HG03342 (cell line): ENCODE measurements around the gene THBS2.
"Not testable (repeated sequence)": the region's sequence is repeated elsewhere in the genome, so short reads cannot be mapped to it uniquely, and the experiment has no call there.

Experiments
- ATAC-seq: cut with Tn5 transposase; IDR thresholded peaks from one replicate; pipeline ENCODE4 v1.9.1; 2021; ENCODE audit warnings: mild to moderate bottlenecking, moderate library complexity; ENCODE audit not compliant: unreplicated experiment

Gene THBS2

DNA sequence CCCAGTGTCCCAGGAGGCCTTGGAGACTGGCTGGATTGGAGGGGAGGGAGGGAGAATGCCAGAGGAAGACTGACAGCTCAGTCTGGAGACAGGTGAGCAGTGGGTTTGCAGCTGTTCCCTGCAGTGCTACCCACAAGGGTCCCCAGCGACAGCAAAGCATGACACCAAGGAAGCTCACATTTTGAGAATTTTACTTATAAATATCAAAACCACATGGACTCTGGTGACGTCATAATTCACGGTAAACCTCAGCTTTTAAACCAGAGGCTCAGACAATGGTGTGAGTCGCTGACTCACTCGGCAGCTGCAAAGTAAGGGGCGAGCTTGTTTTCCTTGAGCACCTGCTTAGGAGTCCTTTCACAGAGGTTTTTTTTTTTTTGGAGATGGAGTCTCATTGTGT is 65.2 kb downstream of the THBS2 start:
- ATAC-seq = no peak

DNA sequence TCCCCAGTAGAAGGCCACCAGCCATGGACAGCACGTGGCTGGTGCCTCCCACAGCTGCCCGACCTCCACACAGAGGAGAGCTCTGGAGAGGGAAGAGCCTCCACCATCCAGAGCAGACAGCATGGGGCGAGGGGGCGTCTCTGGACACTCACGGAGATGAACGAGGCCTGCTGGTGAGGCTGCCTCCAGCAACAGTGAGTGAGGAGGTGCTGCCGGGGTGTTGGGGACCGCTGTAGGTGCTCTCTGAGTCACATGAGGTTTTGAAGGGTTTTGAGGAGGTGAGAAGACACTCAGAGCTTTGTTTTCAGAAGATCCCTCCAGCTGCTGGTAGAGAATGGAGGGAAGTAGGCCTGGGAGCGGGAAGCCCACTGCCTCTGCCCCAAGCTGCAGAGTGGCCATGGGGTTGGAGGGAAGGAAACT is 65.6 kb downstream of the THBS2 start:
- ATAC-seq = no peak

- ATAC-seq = no peak
Measured at GRCh38 chr6:169186496-169187169, 67.0 kb downstream of the THBS2 start.

DNA sequence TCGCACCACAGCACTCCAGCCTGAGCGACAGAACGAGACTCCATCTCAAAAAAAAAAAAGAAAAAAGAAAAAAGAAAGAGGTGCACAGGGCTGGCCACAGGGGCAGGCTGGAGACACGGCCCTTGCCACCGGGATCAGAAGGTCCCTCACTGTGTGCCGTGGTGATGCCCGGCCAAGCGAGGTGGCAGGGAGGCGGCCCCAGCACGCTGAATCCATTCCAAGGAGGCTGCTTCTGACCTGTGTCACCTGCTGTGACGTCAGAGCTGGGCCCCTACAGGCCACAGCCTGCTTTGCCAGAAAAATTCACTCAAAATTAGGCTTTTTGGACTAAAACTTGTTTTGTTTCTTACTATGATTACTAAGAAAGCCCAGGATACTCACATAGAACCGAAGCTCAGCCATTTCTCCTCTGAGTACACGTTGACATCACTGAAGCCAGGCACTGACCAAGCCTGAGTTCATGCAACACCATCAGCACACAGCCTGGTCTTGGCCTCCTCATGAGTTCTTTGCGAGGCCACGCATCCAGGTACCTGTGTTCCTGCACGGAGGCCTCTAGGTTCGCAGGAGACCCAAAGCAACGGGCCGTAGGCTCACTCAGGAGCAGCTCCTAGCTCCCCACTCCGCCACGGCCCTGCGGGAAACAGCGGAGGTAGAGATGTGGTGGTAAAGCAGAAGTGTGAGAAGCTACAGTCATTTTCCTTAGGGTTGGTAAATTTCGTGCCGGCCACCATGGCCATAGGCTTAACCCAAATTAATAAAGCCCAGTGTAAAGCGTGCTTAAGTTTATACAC is 67.8 kb downstream of the THBS2 start:
- ATAC-seq = no peak

DNA sequence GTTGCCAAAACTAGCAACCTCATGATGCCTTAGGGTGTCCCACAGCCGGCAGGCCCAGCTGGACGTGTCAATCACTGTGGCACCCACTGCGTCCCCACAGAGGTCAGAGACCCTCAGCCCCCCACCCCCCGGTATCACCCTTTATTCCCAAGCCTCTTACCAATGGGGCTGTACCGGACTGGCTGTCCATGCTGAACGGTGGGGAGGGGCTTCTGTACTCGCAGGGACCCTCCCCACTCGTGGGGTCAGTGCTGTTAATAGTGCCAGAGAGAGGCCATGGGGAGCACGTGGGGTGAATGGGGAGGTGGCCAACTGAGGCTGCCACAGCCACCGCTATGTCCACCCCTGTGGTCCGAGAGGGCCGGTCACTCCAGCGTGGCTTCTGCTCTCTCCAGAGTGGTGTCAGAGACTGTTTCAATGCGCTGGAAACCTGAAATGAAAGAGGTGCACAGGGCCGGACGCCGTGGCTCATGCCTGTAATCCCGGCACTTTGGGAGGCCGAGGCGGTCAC is 68.6 kb downstream of the THBS2 start:
- no peak for ATAC-seq

GRCh38 chr6:169184419-169184818 is 69.2 kb downstream of the THBS2 start:
- no peak for ATAC-seq

- ATAC-seq = no peak
Measured at GRCh38 chr6:169183233-169183632, 70.4 kb downstream of the THBS2 start.

GRCh38 chr6:169179831-169180230 is 73.8 kb downstream of the THBS2 start:
- not testable (repeated sequence) for ATAC-seq

DNA sequence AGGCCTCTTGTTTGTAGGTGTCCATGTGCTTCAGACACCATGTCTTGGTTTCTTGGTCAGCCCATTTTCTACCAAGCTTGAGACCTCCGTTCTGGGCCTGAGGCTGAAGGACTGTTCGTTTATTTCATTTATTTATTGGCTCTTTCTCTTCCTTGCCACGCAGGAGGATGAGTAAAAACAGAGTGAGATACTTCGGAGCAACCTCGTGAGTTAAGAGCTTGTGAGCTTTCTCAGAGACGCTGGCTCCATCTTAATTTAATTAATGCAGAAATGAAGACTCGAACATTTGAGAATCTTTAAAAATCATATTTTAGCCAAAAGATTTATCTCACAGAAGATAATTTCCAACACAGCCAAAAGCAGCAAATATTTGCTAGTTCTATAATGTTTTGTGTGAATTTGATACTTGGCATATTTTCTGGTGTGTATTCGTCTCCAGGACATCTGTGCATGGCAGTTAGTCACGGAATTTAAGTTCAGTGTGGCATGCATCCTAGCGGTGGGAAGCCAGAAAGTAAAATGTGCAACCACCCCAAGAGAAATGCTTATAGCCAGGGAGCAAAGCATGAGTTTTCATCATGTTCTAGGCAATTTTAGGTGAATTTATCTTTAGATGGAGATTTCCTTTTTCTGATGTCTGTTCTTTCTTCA is 76.0 kb downstream of the THBS2 start:
- no peak for ATAC-seq

- no peak for ATAC-seq
Measured at GRCh38 chr6:169176361-169176991, 77.2 kb downstream of the THBS2 start.

DNA sequence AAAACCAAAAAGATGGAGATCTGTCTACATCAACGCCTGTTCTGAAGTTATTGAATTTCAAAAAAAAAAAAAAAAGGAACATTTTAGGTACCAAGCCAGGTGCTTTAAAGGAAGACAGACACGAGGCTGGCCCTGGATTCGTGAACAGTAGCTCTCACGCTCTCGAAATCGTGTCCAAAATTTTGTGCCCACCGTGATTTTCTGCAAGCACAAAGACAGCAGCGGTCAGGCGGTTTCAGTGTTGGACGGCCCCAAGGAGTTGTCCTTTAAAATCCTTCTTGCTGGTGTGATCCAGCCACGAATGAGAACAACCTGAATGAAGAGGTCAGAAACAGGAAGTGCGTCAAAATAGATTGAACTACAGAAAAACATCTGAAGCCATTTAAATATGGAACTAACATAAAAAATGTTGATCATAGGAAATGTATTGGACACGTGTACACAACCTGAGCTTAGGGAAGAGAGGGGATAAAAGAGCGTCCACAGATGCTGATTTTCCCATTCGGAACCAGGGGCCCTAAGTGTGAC is 78.2 kb downstream of the THBS2 start:
- ATAC-seq = no peak

DNA sequence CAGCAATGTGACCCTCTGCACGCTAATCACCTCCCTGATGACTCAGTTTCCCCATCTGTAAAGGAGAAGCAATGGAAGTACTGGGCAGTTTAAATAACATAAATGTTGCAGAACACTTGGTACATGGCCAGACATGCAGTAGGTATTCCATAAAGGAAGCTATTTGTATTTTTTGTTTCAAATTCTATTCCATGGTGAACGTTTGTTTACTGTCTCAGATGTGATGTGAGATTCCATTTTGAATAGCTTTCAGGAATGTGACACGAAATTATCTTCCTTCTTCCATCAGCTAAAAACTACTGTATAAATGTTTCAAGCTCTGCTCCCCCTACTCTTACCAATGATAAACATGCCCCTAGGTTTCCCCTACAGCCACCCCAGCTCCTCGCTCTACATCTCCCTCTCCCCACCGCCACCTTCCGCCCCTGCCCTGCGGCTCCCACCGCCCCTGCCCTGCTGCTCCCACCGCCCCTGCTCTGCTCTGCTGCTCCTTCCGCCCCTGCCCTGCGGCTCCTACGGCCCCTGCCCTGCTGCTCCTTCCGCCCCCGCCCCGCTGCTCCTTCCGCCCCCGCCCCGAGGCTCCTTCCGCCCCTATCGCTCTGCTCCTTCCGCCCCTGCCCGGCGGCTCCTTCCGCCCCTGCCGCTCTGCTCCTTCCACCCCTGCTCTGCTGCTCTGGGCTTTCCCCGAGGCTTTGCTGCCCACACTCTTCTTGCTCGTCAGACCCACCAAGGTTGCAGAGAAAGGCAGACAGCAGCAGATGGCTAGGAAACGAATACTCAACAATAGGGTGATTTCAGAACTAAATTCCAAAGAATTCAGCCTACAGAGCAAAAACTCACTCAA is 78.9 kb downstream of the THBS2 start:
- no peak for ATAC-seq

DNA sequence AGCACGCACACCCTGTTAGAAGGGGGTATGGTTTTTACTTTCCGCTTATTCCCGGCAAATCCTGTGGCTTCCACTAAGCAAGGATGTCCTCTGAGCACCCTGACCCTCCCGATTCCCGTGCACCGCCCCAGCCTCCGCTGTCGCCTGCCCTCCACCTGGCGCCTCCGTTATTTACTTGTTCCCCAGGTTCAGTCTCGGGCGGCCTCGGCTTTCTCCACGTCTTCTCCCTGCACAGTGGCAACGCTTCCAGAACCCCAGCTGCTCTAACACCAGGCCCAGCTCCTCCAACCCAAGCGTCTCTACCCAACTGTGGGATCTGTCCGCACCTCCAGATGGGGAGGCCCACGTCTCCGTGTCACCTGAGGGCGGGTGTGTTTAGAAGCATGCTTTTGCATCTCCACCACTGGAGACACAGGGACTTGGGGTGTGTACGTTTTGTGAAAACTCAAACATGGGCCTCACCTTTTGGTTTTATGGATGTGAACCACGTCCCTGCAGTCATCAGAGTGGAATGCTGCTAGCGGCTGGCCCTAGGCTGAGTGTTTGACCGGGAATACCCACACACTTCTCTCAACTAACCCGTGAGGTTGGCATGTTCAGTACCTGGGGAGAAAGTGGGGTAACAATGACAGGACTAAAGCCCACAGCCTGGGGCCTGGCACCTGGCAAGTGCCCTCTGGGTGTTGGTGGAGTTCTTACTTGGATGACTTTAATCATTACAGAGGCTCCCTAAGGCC is 79.9 kb downstream of the THBS2 start:
- ATAC-seq = no peak

GRCh38 chr6:169172946-169173345 is 80.7 kb downstream of the THBS2 start:
- ATAC-seq = no peak

GRCh38 chr6:169172456-169172855 is 81.2 kb downstream of the THBS2 start:
- ATAC-seq = no peak

DNA sequence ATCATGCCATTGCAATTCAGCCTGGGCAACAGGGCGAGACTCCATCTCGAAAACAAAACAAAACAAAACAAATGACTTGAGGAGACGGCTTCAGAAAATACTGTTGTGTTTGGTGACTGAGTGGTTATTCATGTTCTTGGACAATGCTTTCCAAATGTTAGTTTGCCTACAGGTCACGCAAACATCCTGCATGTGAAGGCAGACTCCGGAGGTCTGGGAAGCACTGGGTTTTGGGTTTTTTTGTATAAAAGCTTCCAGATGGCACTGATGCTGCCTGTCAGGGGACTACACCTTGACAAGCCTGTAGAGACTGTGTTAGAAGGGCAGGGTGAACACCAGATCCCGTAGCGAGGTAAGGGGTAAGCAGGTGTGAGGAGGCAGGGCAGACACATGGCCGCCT is 81.7 kb downstream of the THBS2 start:
- ATAC-seq = no peak

- ATAC-seq = no peak
Measured at GRCh38 chr6:169171016-169171415, 82.6 kb downstream of the THBS2 start.

DNA sequence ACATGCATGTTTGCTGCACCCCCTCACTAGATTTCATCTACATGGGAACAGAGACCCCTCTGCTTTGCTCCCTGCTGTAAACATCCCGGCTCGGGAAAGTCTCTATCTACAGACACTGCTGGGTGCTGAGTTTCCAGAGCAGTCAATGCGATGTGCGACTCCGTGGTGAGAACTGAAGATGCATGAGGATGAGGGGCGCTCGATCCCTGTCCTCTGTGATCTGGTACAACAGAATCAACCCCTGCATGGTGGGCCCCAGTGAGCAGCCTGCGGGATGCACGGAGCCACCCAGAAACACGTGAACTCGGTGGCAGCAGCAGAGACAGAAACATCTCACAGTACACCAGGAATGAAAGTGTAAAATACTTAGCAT is 83.1 kb downstream of the THBS2 start:
- ATAC-seq = no peak

DNA sequence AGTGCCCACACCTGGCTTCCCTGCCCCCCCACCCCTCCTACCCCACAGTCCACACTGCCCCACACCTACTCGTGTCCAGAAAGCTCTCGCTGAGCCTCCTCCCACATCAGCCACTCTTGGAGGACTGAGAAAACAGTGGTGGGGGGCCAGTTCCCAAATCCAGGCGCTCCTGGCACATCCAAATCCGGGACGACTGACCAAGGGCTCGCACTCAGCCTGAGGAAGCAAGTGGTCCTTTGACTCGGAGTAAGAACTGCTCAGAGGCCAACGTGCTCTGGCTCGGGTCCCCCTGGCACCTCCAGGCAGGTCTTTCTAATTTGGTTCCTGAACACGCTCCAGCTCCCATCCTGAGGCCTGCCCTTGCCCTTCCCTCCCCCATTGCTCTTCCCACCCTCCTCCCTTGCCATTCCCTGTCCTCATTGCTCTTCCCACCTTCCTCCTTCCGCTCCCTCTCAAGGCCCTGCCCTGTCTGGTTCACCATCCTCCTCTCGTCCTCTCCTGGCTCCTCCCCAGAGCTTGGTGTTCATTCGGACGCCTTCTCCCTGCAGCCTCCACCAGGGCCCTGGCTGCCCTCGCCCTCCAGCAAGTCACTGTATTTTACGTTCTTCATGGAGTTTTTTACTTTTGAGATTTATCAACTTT is 83.6 kb downstream of the THBS2 start:
- ATAC-seq = no peak
